HCT116 (cell line): ENCODE measurements around the gene ACSS3. TPM values are rescaled to one million over a fixed set of nuclear protein-coding genes. Genes with fewer than 3 reads are reported as not detected.

Experiments used
- ATAC-seq: fragments of 200-7000 bp; cut with Tn5 transposase; 2 replicates; pipeline ENCODE4 v1.9.1; 2020; ENCODE audit warnings: mild to moderate bottlenecking, moderate library complexity
- BruUV-seq: library from RNA; stranded (reverse); fragments of 400-500 nt; replicated peaks from 2 replicates; lab custom pipeline; 2021; lab: Mats Ljungman, UMichigan
- CTCF ChIA-PET: fragments of 300-600 bp; sonication (Branson Sonifier 250); formaldehyde crosslinking; loops from one replicate; lab custom pipeline; 2021; ENCODE audit warnings: antibody characterized with exemption; lab: Charles Lee
- POLR2A ChIA-PET: fragments of 300-600, 350-600 bp; sonication (Branson Sonifier 250); formaldehyde crosslinking; loops from one replicate; lab custom pipeline; 2021; ENCODE audit warnings: antibody characterized with exemption; lab: Charles Lee
- RAD21 ChIA-PET, 2 experiments: fragments of 300-600 bp; sonication (Branson Sonifier 250); formaldehyde crosslinking; loops; one replicate each; lab custom pipeline; 2023; ENCODE audit warnings: low total read pairs in 2 of 2; ENCODE audit not compliant: uncharacterized antibody in 2 of 2, unreplicated experiment in 2 of 2, low non-redundant PET in 1 of 2; lab: Charles Lee
- DNase-seq: peaks from one replicate; pipeline ENCODE4 v3.0.0-alpha.2; 2010; ENCODE audit warnings: low read depth, low spot score
- H2AFZ ChIP-seq: fragments of 200-600 bp; shearing (Covaris generic), sonication (generic); 2 replicates; pipeline ENCODE4 v1.6.1; 2017; ENCODE audit warnings: low read depth, mixed run types, mixed read lengths, antibody characterized with exemption, low read length; ENCODE audit not compliant: poor library complexity, severe bottlenecking
- H3K27ac ChIP-seq: 2 replicates; pipeline ENCODE4 v1.5.1; 2012; ENCODE audit warnings: low read depth, low read length
- H3K27me3 ChIP-seq: fragments of 200-600 bp; sonication (generic); 2 replicates; pipeline ENCODE4 v1.6.1; 2016; ENCODE audit warnings: mixed run types, low read length, mixed read lengths; ENCODE audit not compliant: insufficient read depth
- H3K36me3 ChIP-seq, 2 experiments: fragments of 200-500 bp in 1 of 2; fragments of 200-600 bp in 1 of 2; sonication (Bioruptor generic) in 1 of 2; sonication (generic) in 1 of 2; 2 replicates each; pipeline versions ENCODE4 v1.5.1 to v1.6.1; 2014 to 2016; ENCODE audit warnings: low read length in 2 of 2, inconsistent platforms in 1 of 2, mixed read lengths in 1 of 2, mixed run types in 1 of 2; ENCODE audit not compliant: insufficient read depth in 2 of 2, control insufficient read depth in 1 of 2
- H3K4me1 ChIP-seq, 2 experiments: fragments of 200-600 bp in 1 of 2; sonication (generic) in 1 of 2; 2 replicates each; pipeline versions ENCODE4 v1.5.1 to v1.6.1; 2012 to 2017; ENCODE audit warnings: low read length in 2 of 2, inconsistent platforms in 1 of 2, mild to moderate bottlenecking in 1 of 2, mixed read lengths in 1 of 2, mixed run types in 1 of 2, moderate library complexity in 1 of 2; ENCODE audit not compliant: insufficient read depth in 2 of 2, control insufficient read depth in 1 of 2
- H3K4me2 ChIP-seq: fragments of 200-600 bp; sonication (generic); 2 replicates; pipeline ENCODE4 v1.6.1; 2017; ENCODE audit warnings: mixed run types, low read length, mixed read lengths
- H3K4me3 ChIP-seq, 2 experiments: fragments of 200-600 bp in 1 of 2; sonication (generic) in 1 of 2; replicated peaks in 1 of 2; 2 replicates each; pipeline ENCODE4 v1.5.1; 2011 to 2016; ENCODE audit warnings: low read length in 2 of 2, control low read depth in 1 of 2, low read depth in 1 of 2, mild to moderate bottlenecking in 1 of 2, mixed read lengths in 1 of 2, mixed run types in 1 of 2
- H3K79me2 ChIP-seq: fragments of 200-600 bp; sonication (generic); 2 replicates; pipeline ENCODE4 v1.6.1; 2017; ENCODE audit warnings: mild to moderate bottlenecking, mixed run types, low read length, moderate library complexity, mixed read lengths; ENCODE audit not compliant: insufficient read depth
- H3K9ac ChIP-seq: fragments of 200-600 bp; sonication (generic); 2 replicates; pipeline ENCODE4 v1.6.1; 2016; ENCODE audit warnings: low read length, mixed read lengths
- H3K9me2 ChIP-seq: fragments of 200-600 bp; sonication (generic), shearing (Covaris generic); 2 replicates; pipeline ENCODE4 v1.6.1; 2017; ENCODE audit warnings: mixed run types, mild to moderate bottlenecking, moderate library complexity; ENCODE audit not compliant: insufficient read depth
- H3K9me3 ChIP-seq, 2 experiments: fragments of 200-500 bp in 1 of 2; fragments of 200-600 bp in 1 of 2; sonication (Bioruptor generic) in 1 of 2; sonication (generic) in 1 of 2; 2 replicates each; pipeline ENCODE4 v1.6.1; 2014 to 2017; ENCODE audit warnings: low read length in 2 of 2, mixed read lengths in 2 of 2, inconsistent platforms in 1 of 2, low read depth in 1 of 2, mild to moderate bottlenecking in 1 of 2, mixed run types in 1 of 2, moderate library complexity in 1 of 2; ENCODE audit not compliant: control insufficient read depth in 1 of 2, insufficient read depth in 1 of 2
- H4K20me1 ChIP-seq: fragments of 200-600 bp; sonication (generic), shearing (Covaris generic); 2 replicates; pipeline ENCODE4 v1.6.1; 2017; ENCODE audit warnings: mixed run types, mild to moderate bottlenecking, moderate library complexity; ENCODE audit not compliant: insufficient read depth
- CBX3 ChIP-seq: IDR thresholded peaks from 2 replicates; pipeline ENCODE4 v1.6.1; 2012; ENCODE audit warnings: low read depth
- CEBPB ChIP-seq: IDR thresholded peaks from 2 replicates; pipeline ENCODE4 v1.6.1; 2012; ENCODE audit warnings: low read depth
- EGR1 ChIP-seq: IDR thresholded peaks from 2 replicates; pipeline ENCODE4 v1.6.1; 2012; ENCODE audit warnings: low read depth
- ELF1 ChIP-seq: IDR thresholded peaks from 2 replicates; pipeline ENCODE4 v1.6.1; 2012; ENCODE audit warnings: low read depth, borderline replicate concordance
- FOSL1 ChIP-seq: IDR thresholded peaks from 2 replicates; pipeline ENCODE4 v1.6.1; 2012; ENCODE audit warnings: low read depth
- POLR2A ChIP-seq: IDR thresholded peaks from 2 replicates; pipeline ENCODE4 v1.7.0; 2011; ENCODE audit warnings: borderline replicate concordance; ENCODE audit not compliant: insufficient read depth, insufficient read length; ENCODE audit errors: extremely low read depth
- POLR2AphosphoS5 ChIP-seq: IDR thresholded peaks from 2 replicates; pipeline ENCODE4 v1.6.1; 2011; ENCODE audit warnings: mild to moderate bottlenecking, low read depth, low read length, moderate library complexity
- RAD21 ChIP-seq: IDR thresholded peaks from 2 replicates; pipeline ENCODE4 v1.6.1; 2012; ENCODE audit warnings: low read depth, mild to moderate bottlenecking
- SIN3A ChIP-seq: IDR thresholded peaks from 2 replicates; pipeline ENCODE4 v1.6.1; 2012; ENCODE audit warnings: low read depth
- SP1 ChIP-seq: IDR thresholded peaks from 2 replicates; pipeline ENCODE4 v1.6.1; 2012; ENCODE audit warnings: low read depth
- SRF ChIP-seq: IDR thresholded peaks from 2 replicates; pipeline ENCODE4 v1.6.1; 2012; ENCODE audit warnings: low read depth
- TCF7L2 ChIP-seq: IDR thresholded peaks from 2 replicates; pipeline ENCODE4 v1.7.0; 2011; ENCODE audit warnings: borderline replicate concordance, inconsistent platforms; ENCODE audit not compliant: insufficient read depth, insufficient read length; ENCODE audit errors: extremely low read depth
- YY1 ChIP-seq: IDR thresholded peaks from 2 replicates; pipeline ENCODE4 v1.6.1; 2011; ENCODE audit warnings: low read length, low read depth, moderate library complexity, mild to moderate bottlenecking; ENCODE audit not compliant: insufficient replicate concordance; ENCODE audit errors: extremely low read depth
- ZFX ChIP-seq: fragments of 450-650 bp; IDR thresholded peaks from 2 replicates; pipeline ENCODE4 v1.6.1; 2017
- ZNF274 ChIP-seq: fragments of 200-500 bp; sonication (Bioruptor generic); IDR thresholded peaks from 2 replicates; pipeline ENCODE4 v1.6.1; 2014; ENCODE audit warnings: mild to moderate bottlenecking, low read depth, low read length, inconsistent platforms
- intact Hi-C: fragments of 100-400 bp; cut with micrococcal nuclease; formaldehyde crosslinking; loops from 2 replicates; pipeline ENCODE4 v1.10.0; 2022
- total RNA-seq: library from RNA; stranded (reverse); gene quantifications from one replicate; pipeline ENCODE4 v1.2.1, GENCODE V29; 2021; ENCODE audit not compliant: unreplicated experiment
- TF ChIP-seq, protein P1 (sequence below): IDR thresholded peaks from 2 replicates; pipeline ENCODE4 v1.6.1; 2012

Gene ACSS3
- total RNA-seq, 1 experiment from 2014 or later, result 0.30 TPM

GRCh38 chr12:81170072-81170471 lies 92.2 kb downstream of the ACSS3 start:
- TF ChIP-seq ELF1 (no peak), EGR1 (no peak), YY1 (no peak), POLR2AphosphoS5 (no peak), ZFX (no peak), SIN3A (no peak), TCF7L2 (no peak), CEBPB (no peak), FOSL1 (no peak), RAD21 (no peak), CBX3 (no peak), POLR2A (no peak)
- TF ChIP-seq, protein P1, sequence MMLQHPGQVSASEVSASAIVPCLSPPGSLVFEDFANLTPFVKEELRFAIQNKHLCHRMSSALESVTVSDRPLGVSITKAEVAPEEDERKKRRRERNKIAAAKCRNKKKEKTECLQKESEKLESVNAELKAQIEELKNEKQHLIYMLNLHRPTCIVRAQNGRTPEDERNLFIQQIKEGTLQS, result no peak
- Histone ChIP-seq H3K79me2 (no peaks in the 10 kb centered on the region), H3K9ac (no peak overlapping the region), H3K4me1 (peaks cover 0 to 9% of the 10 kb centered on the region in 2 experiments; a peak in 2 of 4 replicates), H3K36me3 (no peaks in the 10 kb centered on the region), H3K4me3 (no peak overlapping the region), H4K20me1 (no peaks in the 10 kb centered on the region), H3K27me3 (no peaks in the 10 kb centered on the region), H3K9me2 (no peaks in the 10 kb centered on the region), H3K4me2 (no peak overlapping the region), H3K27ac (no peak overlapping the region), H2AFZ (no peak overlapping the region), H3K9me3 (no peaks in the 10 kb centered on the region)
- ATAC-seq (no peak), DNase-seq (no peak)
- intact Hi-C loops, result no loop called here
- ChIA-PET CTCF (no interaction called here), RAD21 (no interaction called here), POLR2A (no interaction called here)
- no TSS peak for BruUV-seq

- TF ChIP-seq, protein P1, result no peak
- TF ChIP-seq SRF (no peak), EGR1 (no peak), POLR2A (no peak), SP1 (no peak), TCF7L2 (no peak), ZNF274 (no peak), CBX3 (no peak)
- TF ChIP-seq, all 23 proteins: peak for 0
- ATAC-seq (no peak), DNase-seq (no peak)
- POLR2A ChIA-PET, result no interaction called here
- peaks cover 0 to 3% of the 10 kb centered on the region in 2 experiments; a peak in 2 of 4 replicates for H3K4me1 ChIP-seq
- H3K9me3 ChIP-seq, result no peaks in the 10 kb centered on the region
- no peaks in the 10 kb centered on the region for H4K20me1 ChIP-seq
- H3K79me2 ChIP-seq, result no peaks in the 10 kb centered on the region
- CTCF ChIA-PET, result no interaction called here
- no peaks in the 10 kb centered on the region for H3K36me3 ChIP-seq
- H3K27me3 ChIP-seq, result no peaks in the 10 kb centered on the region
- no peak overlapping the region for H3K27ac ChIP-seq
- RAD21 ChIA-PET, result no interaction called here
- H3K4me2 ChIP-seq, result no peak overlapping the region
- no peak overlapping the region for H3K9ac ChIP-seq
- intact Hi-C loops, result no loop called here
- no peak overlapping the region for H3K4me3 ChIP-seq
- no peaks in the 10 kb centered on the region for H3K9me2 ChIP-seq
- H2AFZ ChIP-seq, result no peak overlapping the region
- BruUV-seq, result no TSS peak
Measured at GRCh38 chr12:81172851-81173250, 95.0 kb downstream of the ACSS3 start.
